Measurements from ENCODE around the gene TTLL5.

The TTLL5 gene

GRCh38 chr14:75805646-75806045 lies 144.6 kb downstream of the TTLL5 start:
- Histone ChIP-seq H3F3A (ENCODE audit: insufficient read depth) (no peaks in the 10 kb centered on the region), H3K27me3 (ENCODE audit: low read length) (no peaks in the 10 kb centered on the region), H3K9ac (ENCODE audit: low read length) (no peak overlapping the region), H3K9me3 (ENCODE audit: insufficient read depth, low read length) (no peaks in the 10 kb centered on the region), H3K4me3 (ENCODE audit: insufficient read depth, low read length, poor library complexity, severe bottlenecking) (no peak overlapping the region), H3K27ac (ENCODE audit: low read depth, low read length) (no peak overlapping the region), H3K79me2 (ENCODE audit: insufficient read depth, low read length) (no peaks in the 10 kb centered on the region), H3K4me2 (ENCODE audit: low read depth, low read length, poor library complexity, severe bottlenecking) (no peak overlapping the region), H3K36me3 (ENCODE audit: low read length) (no peaks in the 10 kb centered on the region; the same call in 1 of the 2 replicates), H2AFZ (ENCODE audit: low read depth, low read length, severe bottlenecking) (no peak overlapping the region), H3K9me2 (replicated peaks; ENCODE audit: insufficient read depth, low read length) (no peaks in the 10 kb centered on the region), H4K20me1 (ENCODE audit: low read depth, low read length) (no peaks in the 10 kb centered on the region)
- no peak for TF ChIP-seq EZH2phosphoT487 (conservative IDR thresholded peaks at IDR 0.05; ENCODE audit: low read length)
- TF ChIP-seq CTCF (IDR thresholded peaks at IDR 0.05; ENCODE audit: insufficient read depth, low read length, poor library complexity, severe bottlenecking) = no peak

GRCh38 chr14:75806352-75806832 lies 145.3 kb downstream of the TTLL5 start:
- Histone ChIP-seq H4K20me1 (ENCODE audit: low read depth, low read length) (no peaks in the 10 kb centered on the region), H3K9ac (ENCODE audit: low read length) (no peak overlapping the region), H3K9me2 (replicated peaks; ENCODE audit: insufficient read depth, low read length) (no peaks in the 10 kb centered on the region), H3K27me3 (ENCODE audit: low read length) (no peaks in the 10 kb centered on the region), H2AFZ (ENCODE audit: low read depth, low read length, severe bottlenecking) (no peak overlapping the region), H3K36me3 (ENCODE audit: low read length) (no peaks in the 10 kb centered on the region; the same call in 1 of the 2 replicates), H3K4me3 (ENCODE audit: insufficient read depth, low read length, poor library complexity, severe bottlenecking) (no peak overlapping the region), H3K79me2 (ENCODE audit: insufficient read depth, low read length) (no peaks in the 10 kb centered on the region), H3F3A (ENCODE audit: insufficient read depth) (no peaks in the 10 kb centered on the region), H3K27ac (ENCODE audit: low read depth, low read length) (no peak overlapping the region), H3K9me3 (ENCODE audit: insufficient read depth, low read length) (no peaks in the 10 kb centered on the region), H3K4me2 (ENCODE audit: low read depth, low read length, poor library complexity, severe bottlenecking) (no peak overlapping the region)
- no peak for TF ChIP-seq CTCF (IDR thresholded peaks at IDR 0.05; ENCODE audit: insufficient read depth, low read length, poor library complexity, severe bottlenecking)
- TF ChIP-seq EZH2phosphoT487 (conservative IDR thresholded peaks at IDR 0.05; ENCODE audit: low read length) = no peak

GRCh38 chr14:75807667-75808360 lies 146.8 kb downstream of the TTLL5 start:
- Histone ChIP-seq H3K9me2 (replicated peaks; ENCODE audit: insufficient read depth, low read length) (no peaks in the 10 kb centered on the region), H3K27me3 (ENCODE audit: low read length) (no peaks in the 10 kb centered on the region), H3K27ac (ENCODE audit: low read depth, low read length) (no peak overlapping the region), H3K4me3 (ENCODE audit: insufficient read depth, low read length, poor library complexity, severe bottlenecking) (no peak overlapping the region), H3K4me2 (ENCODE audit: low read depth, low read length, poor library complexity, severe bottlenecking) (no peak overlapping the region), H2AFZ (ENCODE audit: low read depth, low read length, severe bottlenecking) (no peak overlapping the region), H3K9ac (ENCODE audit: low read length) (no peak overlapping the region), H3F3A (ENCODE audit: insufficient read depth) (no peaks in the 10 kb centered on the region), H4K20me1 (ENCODE audit: low read depth, low read length) (no peaks in the 10 kb centered on the region), H3K36me3 (ENCODE audit: low read length) (no peaks in the 10 kb centered on the region), H3K79me2 (ENCODE audit: insufficient read depth, low read length) (no peaks in the 10 kb centered on the region), H3K9me3 (ENCODE audit: insufficient read depth, low read length) (no peaks in the 10 kb centered on the region)
- TF ChIP-seq CTCF (IDR thresholded peaks at IDR 0.05; ENCODE audit: insufficient read depth, low read length, poor library complexity, severe bottlenecking) = no peak
- TF ChIP-seq EZH2phosphoT487 (conservative IDR thresholded peaks at IDR 0.05; ENCODE audit: low read length) = no peak

All from SU-DHL-6 (cell line).